ENCODE data around the gene ACO2.
A peak's percentile ranks its signal among the peaks of the same experiment; 100 is the strongest.

The ACO2 gene

GRCh38 chr22:41499624-41500280, 30.8 kb downstream of the ACO2 start:
- Histone ChIP-seq H3K27ac (no peak overlapping the region), H3K27me3 (ENCODE audit: insufficient read depth, low read depth, severe bottlenecking) (no peaks in the 10 kb centered on the region), H3K9me3 (ENCODE audit: severe bottlenecking) (no peaks in the 10 kb centered on the region), H3K36me3 (peaks cover 27% of the 10 kb centered on the region), H3K4me3 (ENCODE audit: low read depth, low read length) (no peak overlapping the region)
- no peak for DNase-seq
- TF ChIP-seq CTCF (IDR thresholded peaks at IDR 0.05; ENCODE audit: low read depth, low read length), result no peak

- no peak overlapping the region for H3K27ac ChIP-seq
- no peaks in the 10 kb centered on the region for H3K9me3 ChIP-seq (ENCODE audit: severe bottlenecking)
- H3K4me3 ChIP-seq (ENCODE audit: low read depth, low read length), result no peak overlapping the region
- H3K36me3 ChIP-seq, result peaks cover 27% of the 10 kb centered on the region
- TF ChIP-seq CTCF (IDR thresholded peaks at IDR 0.05; ENCODE audit: low read depth, low read length), result no peak
- H3K27me3 ChIP-seq (ENCODE audit: insufficient read depth, low read depth, severe bottlenecking), result no peaks in the 10 kb centered on the region
- DNase-seq, result no peak
Observed at GRCh38 chr22:41500303-41500702, 31.4 kb downstream of the ACO2 start.

GRCh38 chr22:41501209-41501608, 32.3 kb downstream of the ACO2 start:
- H3K27me3 ChIP-seq (ENCODE audit: insufficient read depth, low read depth, severe bottlenecking), result no peaks in the 10 kb centered on the region
- peaks cover 27% of the 10 kb centered on the region for H3K36me3 ChIP-seq

GRCh38 chr22:41504397-41504796, 35.5 kb downstream of the ACO2 start:
- Histone ChIP-seq H3K4me3 (ENCODE audit: low read depth, low read length) (no peak overlapping the region), H3K36me3 (peaks cover 45% of the 10 kb centered on the region), H3K27ac (no peak overlapping the region), H3K27me3 (ENCODE audit: insufficient read depth, low read depth, severe bottlenecking) (no peaks in the 10 kb centered on the region), H3K9me3 (ENCODE audit: severe bottlenecking) (no peaks in the 10 kb centered on the region)
- no peak for DNase-seq
- no peak for TF ChIP-seq CTCF (IDR thresholded peaks at IDR 0.05; ENCODE audit: low read depth, low read length)

More at GRCh38 chr22:41501209-41501608, 32.3 kb downstream of the ACO2 start:
- Histone ChIP-seq H3K4me3 (ENCODE audit: low read depth, low read length) (no peak overlapping the region), H3K27ac (no peak overlapping the region), H3K9me3 (ENCODE audit: severe bottlenecking) (no peaks in the 10 kb centered on the region)
- DNase-seq, result peak; percentile 46
- peak; percentile 66 for TF ChIP-seq CTCF (IDR thresholded peaks at IDR 0.05; ENCODE audit: low read depth, low read length)

- H3K36me3 ChIP-seq, result peaks cover 42% of the 10 kb centered on the region
- TF ChIP-seq CTCF (IDR thresholded peaks at IDR 0.05; ENCODE audit: low read depth, low read length), result no peak
Observed at GRCh38 chr22:41504816-41505215, 35.9 kb downstream of the ACO2 start.

More at GRCh38 chr22:41504816-41505215, 35.9 kb downstream of the ACO2 start:
- Histone ChIP-seq H3K27ac (no peak overlapping the region), H3K4me3 (ENCODE audit: low read depth, low read length) (no peak overlapping the region), H3K27me3 (ENCODE audit: insufficient read depth, low read depth, severe bottlenecking) (no peaks in the 10 kb centered on the region), H3K9me3 (ENCODE audit: severe bottlenecking) (no peaks in the 10 kb centered on the region)
- DNase-seq, result no peak
